ENCODE results near the gene CALU. TPM values are rescaled to one million over a fixed set of nuclear protein-coding genes. Genes with fewer than 3 reads are reported as not detected.

The CALU gene
- polyA plus RNA-seq, 4 donors: 6.0 to 75.3 (median 23.9) TPM

DNA sequence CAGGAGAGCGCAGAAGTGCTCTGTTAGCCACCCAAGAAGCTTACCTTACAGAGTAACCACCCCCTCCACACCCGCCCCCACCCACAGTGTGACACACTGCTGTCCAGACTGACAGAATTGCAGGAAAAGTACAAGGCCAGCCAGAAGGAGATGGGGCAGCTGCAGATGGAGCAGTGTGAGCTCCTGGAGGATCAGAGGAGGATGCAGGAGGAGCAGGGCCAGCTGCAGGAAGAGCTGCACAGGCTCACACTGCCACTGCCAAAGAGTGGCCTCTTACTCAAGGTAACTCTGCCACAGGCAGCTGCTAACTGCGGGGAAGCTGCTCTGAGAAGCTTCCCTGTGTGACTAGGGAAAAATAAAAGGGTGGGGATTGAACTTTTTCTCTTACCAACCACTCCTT, 70.2 kb downstream of the CALU start:
- no peak overlapping the region for H3K4me3 ChIP-seq (ENCODE audit: low read depth in 1 of 3, low read length in 3 of 3)
- FAIRE-seq (no peak), DNase-seq (no peak)
- peaks cover 0 to 9% (median 0%) of the 10 kb centered on the region in 3 donors for H3K4me1 ChIP-seq (ENCODE audit: control insufficient read depth in 3 of 3, insufficient read depth in 2 of 3, low read depth in 1 of 3, low read length in 2 of 3)
- 75 to 86% (median 82%) methylated on average over 3 of the region's 3 CpGs for whole genome bisulfite sequencing, 3 donors
- no peaks in the 10 kb centered on the region for H3K9me3 ChIP-seq (ENCODE audit: control insufficient read depth in 2 of 2, insufficient read depth in 1 of 2, low read depth in 1 of 2, low read length in 1 of 2)
- H3K27ac ChIP-seq (ENCODE audit: low read depth in 1 of 3, low read length in 2 of 3): no peak overlapping the region
- H3K27me3 ChIP-seq (ENCODE audit: control insufficient read depth in 3 of 3, insufficient read depth in 3 of 3, low read length in 3 of 3): no peaks in the 10 kb centered on the region
- H3K36me3 ChIP-seq (ENCODE audit: control insufficient read depth in 3 of 3, insufficient read depth in 2 of 3, low read depth in 1 of 3, low read length in 3 of 3): peaks cover 0 to 9% (median 0%) of the 10 kb centered on the region in 3 donors

GRCh38 chr7:128810473-128810872, 71.3 kb downstream of the CALU start:
- peaks cover 0 to 6% (median 0%) of the 10 kb centered on the region in 3 donors for H3K36me3 ChIP-seq (ENCODE audit: control insufficient read depth in 3 of 3, insufficient read depth in 2 of 3, low read depth in 1 of 3, low read length in 3 of 3)

GRCh38 chr7:128810997-128811396, 71.8 kb downstream of the CALU start:
- no peaks in the 10 kb centered on the region for H3K27me3 ChIP-seq (ENCODE audit: control insufficient read depth in 3 of 3, insufficient read depth in 3 of 3, low read length in 3 of 3)
- no peak overlapping the region for H3K4me3 ChIP-seq (ENCODE audit: low read depth in 1 of 3, low read length in 3 of 3)
- peaks cover 0 to 9% (median 0%) of the 10 kb centered on the region in 3 donors for H3K4me1 ChIP-seq (ENCODE audit: control insufficient read depth in 3 of 3, insufficient read depth in 2 of 3, low read depth in 1 of 3, low read length in 2 of 3)
- H3K9me3 ChIP-seq (ENCODE audit: control insufficient read depth in 2 of 2, insufficient read depth in 1 of 2, low read depth in 1 of 2, low read length in 1 of 2): no peaks in the 10 kb centered on the region
- WGBS, 3 donors: 84 to 92% (median 92%) methylated on average over 3 of the region's 3 CpGs
- H3K36me3 ChIP-seq (ENCODE audit: control insufficient read depth in 3 of 3, insufficient read depth in 2 of 3, low read depth in 1 of 3, low read length in 3 of 3): peaks cover 0 to 6% (median 0%) of the 10 kb centered on the region in 3 donors
- no peak overlapping the region for H3K27ac ChIP-seq (ENCODE audit: low read depth in 1 of 3, low read length in 2 of 3)
- DNase-seq: no peak
- no peak for FAIRE-seq

More at GRCh38 chr7:128810473-128810872, 71.3 kb downstream of the CALU start:
- Histone ChIP-seq H3K4me1 (ENCODE audit: control insufficient read depth in 3 of 3, insufficient read depth in 2 of 3, low read depth in 1 of 3, low read length in 2 of 3) (peaks cover 0 to 9% (median 0%) of the 10 kb centered on the region in 3 donors), H3K27ac (ENCODE audit: low read depth in 1 of 3, low read length in 2 of 3) (no peak overlapping the region), H3K27me3 (ENCODE audit: control insufficient read depth in 3 of 3, insufficient read depth in 3 of 3, low read length in 3 of 3) (no peaks in the 10 kb centered on the region), H3K9me3 (ENCODE audit: control insufficient read depth in 2 of 2, insufficient read depth in 1 of 2, low read depth in 1 of 2, low read length in 1 of 2) (no peaks in the 10 kb centered on the region), H3K4me3 (ENCODE audit: low read depth in 1 of 3, low read length in 3 of 3) (no peak overlapping the region)
- DNase-seq (no peak), FAIRE-seq (no peak)
- 86 to 90% (median 87%) methylated on average over 2 of the region's 2 CpGs for whole genome bisulfite sequencing, 3 donors

- 87 to 94% (median 90%) methylated on average over 11 of the region's 11 CpGs for WGBS, 3 donors
- FAIRE-seq (no peak), DNase-seq (no peak)
These were observed 72.7 kb downstream of the CALU start for GRCh38 chr7:128811631-128812430.

GRCh38 chr7:128812514-128813168, 73.5 kb downstream of the CALU start:
- Histone ChIP-seq H3K4me1 (ENCODE audit: control insufficient read depth in 3 of 3, insufficient read depth in 2 of 3, low read depth in 1 of 3, low read length in 2 of 3) (peaks cover 0 to 9% (median 0%) of the 10 kb centered on the region in 3 donors), H3K9me3 (ENCODE audit: control insufficient read depth in 2 of 2, insufficient read depth in 1 of 2, low read depth in 1 of 2, low read length in 1 of 2) (no peaks in the 10 kb centered on the region), H3K4me3 (ENCODE audit: low read depth in 1 of 3, low read length in 3 of 3) (no peak overlapping the region), H3K27me3 (ENCODE audit: control insufficient read depth in 3 of 3, insufficient read depth in 3 of 3, low read length in 3 of 3) (no peaks in the 10 kb centered on the region), H3K27ac (ENCODE audit: low read depth in 1 of 3, low read length in 2 of 3) (no peak overlapping the region), H3K36me3 (ENCODE audit: control insufficient read depth in 3 of 3, insufficient read depth in 2 of 3, low read depth in 1 of 3, low read length in 3 of 3) (peaks cover 0 to 6% (median 0%) of the 10 kb centered on the region in 3 donors)
- WGBS, 3 donors: 33 to 52% (median 42%) methylated on average over 11 of the region's 11 CpGs
- DNase-seq (peak; percentile 37 to 59), FAIRE-seq (no peak)

More at GRCh38 chr7:128811631-128812430, 72.7 kb downstream of the CALU start:
- Histone ChIP-seq H3K36me3 (ENCODE audit: control insufficient read depth in 3 of 3, insufficient read depth in 2 of 3, low read depth in 1 of 3, low read length in 3 of 3) (peaks cover 0 to 6% (median 0%) of the 10 kb centered on the region in 3 donors), H3K27ac (ENCODE audit: low read depth in 1 of 3, low read length in 2 of 3) (no peak overlapping the region), H3K4me3 (ENCODE audit: low read depth in 1 of 3, low read length in 3 of 3) (no peak overlapping the region), H3K27me3 (ENCODE audit: control insufficient read depth in 3 of 3, insufficient read depth in 3 of 3, low read length in 3 of 3) (no peaks in the 10 kb centered on the region), H3K9me3 (ENCODE audit: control insufficient read depth in 2 of 2, insufficient read depth in 1 of 2, low read depth in 1 of 2, low read length in 1 of 2) (no peaks in the 10 kb centered on the region), H3K4me1 (ENCODE audit: control insufficient read depth in 3 of 3, insufficient read depth in 2 of 3, low read depth in 1 of 3, low read length in 2 of 3) (peaks cover 0 to 9% (median 0%) of the 10 kb centered on the region in 3 donors)

- no peak overlapping the region for H3K4me3 ChIP-seq (ENCODE audit: low read depth in 1 of 3, low read length in 3 of 3)
- no peaks in the 10 kb centered on the region for H3K9me3 ChIP-seq (ENCODE audit: control insufficient read depth in 2 of 2, insufficient read depth in 1 of 2, low read depth in 1 of 2, low read length in 1 of 2)
- peaks cover 0 to 6% (median 0%) of the 10 kb centered on the region in 3 donors for H3K36me3 ChIP-seq (ENCODE audit: control insufficient read depth in 3 of 3, insufficient read depth in 2 of 3, low read depth in 1 of 3, low read length in 3 of 3)
- DNase-seq: no peak
- WGBS, 3 donors: 86 to 90% (median 88%) methylated on average over 6 of the region's 6 CpGs
- no peak for FAIRE-seq
- no peak overlapping the region for H3K27ac ChIP-seq (ENCODE audit: low read depth in 1 of 3, low read length in 2 of 3)
- peaks cover 0 to 9% (median 0%) of the 10 kb centered on the region in 3 donors for H3K4me1 ChIP-seq (ENCODE audit: control insufficient read depth in 3 of 3, insufficient read depth in 2 of 3, low read depth in 1 of 3, low read length in 2 of 3)
- H3K27me3 ChIP-seq (ENCODE audit: control insufficient read depth in 3 of 3, insufficient read depth in 3 of 3, low read length in 3 of 3): no peaks in the 10 kb centered on the region
These were observed 75.3 kb downstream of the CALU start for GRCh38 chr7:128814499-128814898.

DNA sequence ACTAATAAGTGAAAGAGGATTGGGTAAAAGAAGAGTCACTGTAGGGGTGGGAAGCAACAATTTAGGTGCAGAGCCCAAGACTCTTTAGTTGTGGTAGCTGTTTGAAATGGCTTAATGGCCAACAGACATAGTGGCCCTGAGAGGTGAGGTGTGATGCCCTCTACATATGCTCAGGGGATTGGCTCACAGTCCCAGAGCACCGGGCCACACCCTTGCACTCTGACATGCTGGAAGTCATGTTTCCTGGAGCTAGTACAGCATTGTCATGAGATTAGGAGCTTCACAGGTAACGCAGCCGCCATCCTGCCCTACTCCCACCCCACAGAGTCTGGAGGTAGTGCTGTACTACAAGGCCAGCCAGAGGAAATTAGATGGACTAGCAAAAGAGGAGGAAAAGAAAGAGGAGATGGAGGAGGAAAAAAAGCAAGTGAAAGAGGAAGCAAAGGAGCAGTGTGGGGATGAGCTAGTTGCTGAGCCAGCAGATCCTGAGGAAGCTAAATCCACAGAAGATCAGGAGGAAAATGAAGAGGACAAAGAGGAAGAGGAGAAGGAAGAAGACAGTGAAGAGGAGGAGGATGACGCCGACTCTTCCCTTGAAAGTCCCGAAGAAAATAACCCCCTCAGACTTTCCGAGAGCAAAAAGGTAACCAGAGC, 76.3 kb downstream of the CALU start:
- FAIRE-seq: no peak
- Histone ChIP-seq H3K9me3 (ENCODE audit: control insufficient read depth in 2 of 2, insufficient read depth in 1 of 2, low read depth in 1 of 2, low read length in 1 of 2) (no peaks in the 10 kb centered on the region), H3K4me1 (ENCODE audit: control insufficient read depth in 3 of 3, insufficient read depth in 2 of 3, low read depth in 1 of 3, low read length in 2 of 3) (peaks cover 0 to 9% (median 0%) of the 10 kb centered on the region in 3 donors)

GRCh38 chr7:128818694-128819093, 79.5 kb downstream of the CALU start:
- FAIRE-seq: no peak
- H3K27me3 ChIP-seq (ENCODE audit: control insufficient read depth in 3 of 3, insufficient read depth in 3 of 3, low read length in 3 of 3): peaks cover 0 to 2% (median 0%) of the 10 kb centered on the region in 3 donors
- H3K4me1 ChIP-seq (ENCODE audit: control insufficient read depth in 3 of 3, insufficient read depth in 2 of 3, low read depth in 1 of 3, low read length in 2 of 3): peaks cover 0 to 3% (median 0%) of the 10 kb centered on the region in 3 donors
- DNase-seq: no peak
- H3K36me3 ChIP-seq (ENCODE audit: control insufficient read depth in 3 of 3, insufficient read depth in 2 of 3, low read depth in 1 of 3, low read length in 3 of 3): no peaks in the 10 kb centered on the region
- H3K27ac ChIP-seq (ENCODE audit: low read depth in 1 of 3, low read length in 2 of 3): no peak overlapping the region
- 79 to 88% (median 86%) methylated on average over 3 of the region's 3 CpGs for WGBS, 3 donors
- H3K9me3 ChIP-seq (ENCODE audit: control insufficient read depth in 2 of 2, insufficient read depth in 1 of 2, low read depth in 1 of 2, low read length in 1 of 2): no peaks in the 10 kb centered on the region
- H3K4me3 ChIP-seq (ENCODE audit: low read depth in 1 of 3, low read length in 3 of 3): no peak overlapping the region

More for the DNA sequence above, 76.3 kb downstream of the CALU start:
- Histone ChIP-seq H3K36me3 (ENCODE audit: control insufficient read depth in 3 of 3, insufficient read depth in 2 of 3, low read depth in 1 of 3, low read length in 3 of 3) (peaks cover 0 to 4% (median 0%) of the 10 kb centered on the region in 3 donors), H3K27me3 (ENCODE audit: control insufficient read depth in 3 of 3, insufficient read depth in 3 of 3, low read length in 3 of 3) (no peaks in the 10 kb centered on the region), H3K4me3 (ENCODE audit: low read depth in 1 of 3, low read length in 3 of 3) (no peak overlapping the region), H3K27ac (ENCODE audit: low read depth in 1 of 3, low read length in 2 of 3) (no peak overlapping the region)
- DNase-seq: peak; percentile 28 to 33
- 69 to 79% (median 75%) methylated on average over 7 of the region's 7 CpGs for WGBS, 3 donors

All from small intestine (tissue), 7 donors.